Body of pancreas (tissue), 4 donors: Measurements from ENCODE around the gene B4GALT2. TPM values are rescaled to one million over a fixed set of nuclear protein-coding genes. Genes with fewer than 3 reads are reported as not detected.
A peak's percentile ranks its signal among the peaks of the same experiment; 100 is the strongest.

Experiments
- ATAC-seq: fragments of 150-250 bp; one replicate; pipeline ENCODE4 v1.9.1; 2016
- DNase-seq, 4 donors: peaks; one replicate each; pipeline ENCODE4 v3.0.0-alpha.2; 2019
- H3K27ac ChIP-seq, 4 donors: fragments of 200-600 bp; sonication (generic); 1 replicate in 3 of 4; 2 replicates in 1 of 4; pipeline versions ENCODE4 v1.5.1 to v1.6.1; 2016 to 2019; ENCODE audit warnings: mild to moderate bottlenecking in 1 of 4, mixed read lengths in 1 of 4, moderate library complexity in 1 of 4
- H3K27me3 ChIP-seq, 2 donors: fragments of 200-600 bp; sonication (generic); one replicate each; pipeline ENCODE4 v1.6.0; 2016; ENCODE audit warnings: mild to moderate bottlenecking in 1 of 2
- H3K36me3 ChIP-seq, 2 donors: fragments of 200-600 bp; sonication (generic); replicated peaks in 1 of 2; 2 replicates each; pipeline ENCODE4 v1.5.1; 2016; ENCODE audit warnings: low read depth in 2 of 2; ENCODE audit not compliant: insufficient read depth in 1 of 2
- H3K4me1 ChIP-seq: fragments of 200-600 bp; sonication (generic); one replicate; pipeline ENCODE4 v1.6.0; 2016
- H3K4me3 ChIP-seq, 2 donors: fragments of 200-600 bp; sonication (generic); 1 replicate in 1 of 2; 2 replicates in 1 of 2; pipeline ENCODE4 v1.5.1; 2016 to 2019
- H3K9me3 ChIP-seq, 3 donors: fragments of 200-600 bp; sonication (generic); 1 replicate in 2 of 3; 2 replicates in 1 of 3; pipeline ENCODE4 v1.5.1; 2016
- CTCF ChIP-seq, 7 experiments: fragments of 450-650 bp in 4 of 7; fragments of 200-600 bp in 3 of 7; sonication (generic) in 3 of 7; IDR thresholded peaks; one replicate each; pipeline ENCODE4 v1.5.1; 2016 to 2019; ENCODE audit warnings: antibody characterized with exemption in 7 of 7
- POLR2A ChIP-seq, 3 donors: fragments of 450-650 bp; IDR thresholded peaks; one replicate each; pipeline ENCODE4 v1.6.1; 2016; ENCODE audit warnings: antibody characterized with exemption in 3 of 3, mild to moderate bottlenecking in 2 of 3
- WGBS, 2 donors: methylation state at CpG; one replicate each; pipeline ENCODE4 v1.1.5; 2017; 5-methylcytosine and 5-hydroxymethylcytosine counted together
- intact Hi-C: fragments of 100-400 bp; cut with DNase I; formaldehyde crosslinking; loops from one replicate; pipeline ENCODE4 v1.15.1; 2023
- total RNA-seq, 2 donors: library from RNA; depleted of rRNA; stranded (reverse); fragments of >200 nt; gene quantifications; one replicate each; pipeline ENCODE4 v1.1.0, GENCODE V29; 2016

B4GALT2 gene
- total RNA-seq, 2 donors from 2014 or later: 18.2 to 29.3 TPM

DNA sequence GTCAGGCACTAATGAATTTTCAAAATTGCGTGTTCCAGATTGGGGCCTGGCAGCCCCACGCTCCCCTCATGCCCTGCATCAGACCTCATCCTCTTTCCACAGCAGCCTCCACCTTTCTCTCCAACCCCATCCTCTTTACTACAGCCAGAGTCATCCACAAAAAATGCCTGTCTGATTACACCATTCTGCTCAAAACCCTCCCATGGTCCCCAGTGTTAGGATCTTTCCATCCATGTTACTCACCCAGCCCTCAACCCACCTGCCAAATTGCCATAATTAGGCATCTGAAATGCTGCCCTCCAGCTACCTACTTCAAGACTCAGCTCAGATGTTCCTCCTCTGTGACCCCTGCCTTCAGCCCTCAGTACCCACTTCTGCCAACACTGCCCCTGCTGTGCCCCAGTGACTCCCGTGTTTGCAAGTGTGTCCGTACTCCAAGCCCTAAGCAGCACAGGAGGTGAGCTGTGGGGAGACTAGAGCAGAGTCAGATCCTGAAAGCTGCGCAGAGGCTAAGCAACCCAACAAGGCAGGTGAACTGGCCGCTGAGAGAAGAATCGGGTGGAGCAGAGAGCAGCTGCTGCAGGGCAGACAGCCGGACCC, 46.1 kb upstream of the B4GALT2 start:
- Histone ChIP-seq H3K27me3 (no peaks in the 10 kb centered on the region), H3K4me1 (peaks cover 45% of the 10 kb centered on the region), H3K9me3 (no peaks in the 10 kb centered on the region), H3K27ac (peak overlapping the region in 3 of 4 donors; percentile 7 to 60 (median 57)), H3K36me3 (no peaks in the 10 kb centered on the region), H3K4me3 (no peak overlapping the region)
- ATAC-seq (no peak), DNase-seq (no peak)
- intact Hi-C loops: loop anchor here (10.0 kb wide), 1 partner anchor 168 kb away; no protein-coding TSS in a partner anchor
- no peak for TF ChIP-seq CTCF (IDR thresholded peaks at IDR 0.05)
- no peak for TF ChIP-seq POLR2A (IDR thresholded peaks at IDR 0.05)
- WGBS, 2 donors: 21 to 32% methylated on average over 6 to 8 of the region's 8 CpGs

DNA sequence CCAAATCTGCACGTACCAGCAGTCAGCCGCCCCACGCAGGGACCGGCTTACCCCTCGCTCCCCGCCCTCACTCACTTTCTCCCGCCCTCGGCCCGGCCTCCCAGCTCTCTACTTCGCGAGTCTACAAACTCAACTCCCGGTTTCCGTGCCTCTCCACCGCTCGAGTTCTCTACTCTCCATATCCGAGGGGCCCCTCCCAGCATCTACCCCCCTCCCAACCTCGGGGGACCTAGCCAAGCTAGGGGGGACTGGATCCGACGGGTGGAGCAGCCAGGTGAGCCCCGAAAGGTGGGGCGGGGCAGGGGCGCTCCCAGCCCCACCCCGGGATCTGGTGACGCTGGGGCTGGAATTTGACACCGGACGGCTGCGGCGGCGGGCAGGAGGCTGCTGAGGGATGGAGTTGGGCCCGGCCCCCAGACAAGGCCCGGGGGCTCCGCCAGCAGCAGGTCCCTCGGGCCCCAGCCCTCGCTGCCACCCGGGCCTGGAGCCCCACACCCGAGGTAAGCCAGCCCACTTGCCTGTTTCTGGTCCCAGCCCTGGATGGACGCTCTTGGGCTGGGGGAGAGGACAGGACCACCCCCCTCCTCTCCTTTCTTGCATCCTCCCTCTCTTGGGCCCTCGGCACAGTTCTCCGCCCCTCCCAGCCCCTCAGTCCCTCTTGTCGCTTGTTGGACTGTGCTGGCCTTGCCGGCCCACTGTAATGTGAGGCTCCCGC, 45.5 kb upstream of the B4GALT2 start, which contains the start of gene ARTN:
Gene ARTN (plus strand): TSS at position 416 of the 715 bp plus-strand sequence. CDS start 1,856 bp downstream, outside the sequence.
- WGBS, 2 donors: 3 to 4% methylated on average over 27 to 41 of the region's 42 CpGs
- no peaks in the 10 kb centered on the region for H3K27me3 ChIP-seq
- no peak within 1 kb of the TSS for H3K4me3 ChIP-seq
- DNase-seq: peak; percentile 26 to 66 (median 52)
- peak; percentile 31 for ATAC-seq
- TF ChIP-seq POLR2A (IDR thresholded peaks at IDR 0.05) (peak in 2 of 3 donors; percentile 36 to 44), CTCF (IDR thresholded peaks at IDR 0.05) (no peak)
- H3K36me3 ChIP-seq: no peaks in the 10 kb centered on the region
- peaks cover 45% of the 10 kb centered on the region for H3K4me1 ChIP-seq
- H3K27ac ChIP-seq: peak within 1 kb of the TSS; percentile 7 to 60 (median 42)
- intact Hi-C loops: loop anchor here (10.0 kb wide), 1 partner anchor 169 kb away; no protein-coding TSS in a partner anchor
- H3K9me3 ChIP-seq: no peaks in the 10 kb centered on the region

DNA sequence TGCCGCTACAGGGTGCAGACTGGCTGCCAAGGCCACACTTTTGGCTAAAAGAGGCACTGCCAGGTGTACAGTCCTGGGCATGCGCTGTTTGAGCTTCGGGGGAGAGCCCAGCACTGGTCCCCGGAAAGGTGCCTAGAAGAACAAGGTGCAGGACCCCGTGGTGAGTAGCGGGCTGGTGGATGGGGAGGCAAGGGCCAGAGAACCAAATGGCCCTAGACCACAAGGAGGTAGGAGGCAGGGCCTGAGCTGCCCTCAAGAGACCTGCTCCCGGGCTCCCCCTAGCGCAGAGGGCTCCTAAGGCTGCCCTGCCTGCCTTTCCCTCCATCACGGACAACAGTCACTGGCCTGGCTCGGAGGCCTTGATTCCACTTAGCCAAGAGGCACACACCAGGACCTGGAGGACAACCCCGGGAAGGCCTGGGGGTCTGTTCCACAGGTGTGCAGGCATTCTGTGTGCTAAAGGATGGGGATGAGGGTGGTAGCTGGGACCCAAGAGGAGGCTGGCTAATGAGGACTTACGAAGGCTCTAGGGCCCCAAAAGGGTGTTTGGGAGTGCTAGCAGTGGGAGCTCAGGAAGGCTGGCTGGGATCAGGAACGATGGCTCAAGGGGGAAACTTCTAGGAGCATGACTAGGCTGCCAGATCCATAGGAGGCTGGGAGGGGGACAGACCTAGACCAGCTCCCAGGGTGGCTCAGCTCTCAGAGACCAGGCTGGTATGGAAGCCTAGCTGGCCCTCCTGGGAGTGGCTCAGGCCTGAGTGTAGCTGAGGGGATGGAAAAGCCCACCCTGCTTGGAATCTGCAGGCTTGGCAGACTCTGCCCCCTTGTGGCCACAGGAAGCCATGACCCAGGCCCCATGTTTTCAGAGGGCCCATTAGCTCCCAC, 44.7 kb upstream of the B4GALT2 start:
- 15 to 48% methylated on average over 7 to 12 of the region's 13 CpGs for WGBS, 2 donors
- H3K27me3 ChIP-seq: no peaks in the 10 kb centered on the region
- ATAC-seq (peak; percentile 54), DNase-seq (peak; percentile 72 to 83 (median 80))
- H3K27ac ChIP-seq: peak overlapping the region; percentile 7 to 60 (median 42)
- no peaks in the 10 kb centered on the region for H3K36me3 ChIP-seq
- H3K4me1 ChIP-seq: peaks cover 45% of the 10 kb centered on the region
- no peaks in the 10 kb centered on the region for H3K9me3 ChIP-seq
- H3K4me3 ChIP-seq: no peak overlapping the region
- TF ChIP-seq CTCF (IDR thresholded peaks at IDR 0.05): peak; percentile 49 to 72 (median 61)
- no peak for TF ChIP-seq POLR2A (IDR thresholded peaks at IDR 0.05)
- intact Hi-C loops: loop anchor here (10.0 kb wide), 1 partner anchor 170 kb away; no protein-coding TSS in a partner anchor

DNA sequence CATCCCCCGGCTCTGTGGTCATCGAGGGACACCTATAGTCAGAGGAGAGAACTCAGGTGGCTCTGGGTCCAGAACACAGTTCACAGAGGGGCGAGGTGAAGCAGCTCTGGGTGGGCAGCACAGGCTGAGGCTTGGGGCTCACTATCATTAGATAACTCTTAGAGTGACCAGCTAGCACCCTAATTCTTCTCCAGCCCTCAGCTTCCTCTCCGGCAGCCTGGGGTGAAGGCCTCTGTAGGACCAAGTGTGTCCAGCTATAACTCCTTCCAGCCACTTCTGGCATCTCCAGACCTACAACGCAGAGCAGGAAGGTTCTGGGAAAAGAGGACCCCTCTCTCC, 44.1 kb upstream of the B4GALT2 start:
- TF ChIP-seq POLR2A (IDR thresholded peaks at IDR 0.05) (no peak), CTCF (IDR thresholded peaks at IDR 0.05) (no peak)
- Histone ChIP-seq H3K4me1 (peaks cover 45% of the 10 kb centered on the region), H3K27ac (peak overlapping the region in 3 of 4 donors; percentile 77 to 84 (median 80)), H3K36me3 (no peaks in the 10 kb centered on the region), H3K27me3 (no peaks in the 10 kb centered on the region), H3K4me3 (no peak overlapping the region), H3K9me3 (no peaks in the 10 kb centered on the region)
- DNase-seq (no peak), ATAC-seq (no peak)
- WGBS, 2 donors: 53 to 57% methylated on average over 5 of the region's 5 CpGs
- intact Hi-C loops: loop anchor here (10.0 kb wide), 1 partner anchor 170 kb away; no protein-coding TSS in a partner anchor
